Ovary (tissue), 9 donors: ENCODE data around the gene TRPM2. TPM values are rescaled to one million over a fixed set of nuclear protein-coding genes. Genes with fewer than 3 reads are reported as not detected.

ENCODE experiments used
- DNase-seq, 5 donors: peaks; one replicate each; pipeline ENCODE4 v3.0.0-alpha.2; 2019 to 2020
- H3K27ac ChIP-seq, 2 donors: fragments of 200-600 bp; one replicate each; pipeline versions ENCODE4 v1.5.1 to v1.8.0; 2019 to 2022
- H3K27me3 ChIP-seq: fragments of 200-600 bp; one replicate; pipeline ENCODE4 v1.8.0; 2022
- H3K36me3 ChIP-seq: fragments of 200-600 bp; sonication (generic); one replicate; pipeline ENCODE4 v1.5.1; 2019
- H3K4me1 ChIP-seq: one replicate; pipeline ENCODE4 v1.8.1; 2013; ENCODE audit warnings: mild to moderate bottlenecking, moderate library complexity; ENCODE audit not compliant: insufficient read depth
- H3K4me3 ChIP-seq: fragments of 200-600 bp; sonication (generic); one replicate; pipeline ENCODE4 v1.5.1; 2017
- H3K9me3 ChIP-seq, 2 donors: fragments of 200-600 bp in 1 of 2; sonication (generic) in 1 of 2; one replicate each; pipeline versions ENCODE4 v1.5.1 to v1.8.1; 2013 to 2019; ENCODE audit warnings: mild to moderate bottlenecking in 1 of 2, moderate library complexity in 1 of 2
- CTCF ChIP-seq, 3 donors: fragments of 450-650 bp in 2 of 3; fragments of 200-600 bp in 1 of 3; IDR thresholded peaks; one replicate each; pipeline versions ENCODE4 v1.5.1 to v1.8.0; 2016 to 2022; ENCODE audit warnings: antibody characterized with exemption in 3 of 3, mild to moderate bottlenecking in 1 of 3
- EP300 ChIP-seq: sonication (generic); formaldehyde crosslinking; IDR thresholded peaks from one replicate; pipeline ENCODE4 v1.6.1; 2017; ENCODE audit warnings: antibody characterized with exemption
- POLR2A ChIP-seq: fragments of 450-650 bp; IDR thresholded peaks from one replicate; pipeline ENCODE4 v1.6.1; 2017; ENCODE audit warnings: antibody characterized with exemption, mild to moderate bottlenecking, moderate library complexity
- WGBS, 3 donors: extraction: QIAGEN DNeasy Blood & Tissue Kit in 1 of 3; methylation state at CpG; one replicate each; pipeline versions ENCODE4 v1.1.5 to v1.1.7; 2013 to 2017; 5-methylcytosine and 5-hydroxymethylcytosine counted together
- intact Hi-C, 4 donors: fragments of 100-400 bp; cut with DNase I; formaldehyde crosslinking; loops; one replicate each; pipeline versions ENCODE4 v1.11.0 to v1.15.1; 2022 to 2023
- polyA plus RNA-seq, 2 donors: library from polyadenylated mRNA; stranded (reverse); fragments of 200-250 nt in 1 of 2; fragments of 350-450 nt in 1 of 2; fragmentation: Illumina TruSeq in 1 of 2; extraction: RNeasy Lipid Tissue Mini Kit (QIAGEN cat#74804) in 1 of 2; gene quantifications; one replicate each; pipeline ENCODE4 v1.2.3, GENCODE V29; 2013 to 2014
- total RNA-seq, 7 donors: library from RNA; depleted of rRNA in 2 of 7; stranded (reverse); fragments of >200 nt in 2 of 7; fragmentation: NEBNext Ultra II Directional in 3 of 7; extraction: Animal tissue kit (Norgen Biotek cat#: 25700) in 3 of 7; gene quantifications; one replicate each; pipeline versions ENCODE4 v1.1.0 to v1.2.4, GENCODE V29; 2016 to 2023
- donor health status: DM: no; HTN: no; CAD: no; lungs with moderate emphysema.
- donor health status: DM: no; HTN: no; CAD: no.
- donor health status: Bipolar disorder and iron deficiency.
- donor health status: DM: yes; HTN: yes; CAD: no.
- donor health status: DM: no; HTN: no; CAD: no.
- donor health status: DM: yes; HTN: yes; CAD: no.

TRPM2 gene
- total and polyA plus RNA-seq, 9 donors: 0.48 to 7.0 (median 1.8) TPM

- Histone ChIP-seq H3K4me3 (no peak overlapping the region), H3K27ac (no peak overlapping the region), H3K27me3 (no peaks in the 10 kb centered on the region), H3K36me3 (no peaks in the 10 kb centered on the region), H3K4me1 (no peaks in the 10 kb centered on the region), H3K9me3 (no peaks in the 10 kb centered on the region)
- intact Hi-C loops: loop anchor here in 1 of 4 donors (10.0 kb wide), 1 partner anchor 110 kb away; no protein-coding TSS in a partner anchor
- WGBS, 3 donors: 73 to 80% (median 78%) methylated on average over 24 of the region's 24 CpGs
- no peak for DNase-seq
- TF ChIP-seq CTCF (IDR thresholded peaks at IDR 0.05) (no peak), EP300 (no peak), POLR2A (no peak)
Observed at GRCh38 chr21:44354775-44355771, 1.7 kb downstream of the TRPM2 start.

- Histone ChIP-seq H3K4me1 (no peaks in the 10 kb centered on the region), H3K4me3 (no peak overlapping the region), H3K36me3 (no peaks in the 10 kb centered on the region), H3K27ac (no peak overlapping the region), H3K9me3 (no peaks in the 10 kb centered on the region), H3K27me3 (no peaks in the 10 kb centered on the region)
- TF ChIP-seq CTCF (IDR thresholded peaks at IDR 0.05) (no peak), EP300 (no peak), POLR2A (no peak)
- WGBS, 3 donors: 65 to 76% (median 66%) methylated on average over 11 of the region's 11 CpGs
- intact Hi-C loops: loop anchor here in 1 of 4 donors (10.0 kb wide), 1 partner anchor 109 kb away; no protein-coding TSS in a partner anchor
- no peak for DNase-seq
Observed at GRCh38 chr21:44356160-44356559, 2.7 kb downstream of the TRPM2 start.

GRCh38 chr21:44356636-44357035, 3.2 kb downstream of the TRPM2 start:
- Histone ChIP-seq H3K4me1 (no peaks in the 10 kb centered on the region), H3K9me3 (no peaks in the 10 kb centered on the region), H3K27ac (no peak overlapping the region), H3K27me3 (no peaks in the 10 kb centered on the region), H3K36me3 (no peaks in the 10 kb centered on the region), H3K4me3 (no peak overlapping the region)
- no peak for DNase-seq
- no peak for TF ChIP-seq POLR2A
- TF ChIP-seq CTCF (IDR thresholded peaks at IDR 0.05): no peak
- TF ChIP-seq EP300: no peak
- intact Hi-C loops: loop anchor here in 1 of 4 donors (10.0 kb wide), 1 partner anchor 108 kb away; no protein-coding TSS in a partner anchor
- 86 to 96% (median 87%) methylated on average over 6 of the region's 6 CpGs for WGBS, 3 donors

- no peak overlapping the region for H3K27ac ChIP-seq
- H3K9me3 ChIP-seq: no peaks in the 10 kb centered on the region
- no peaks in the 10 kb centered on the region for H3K36me3 ChIP-seq
- 69 to 80% (median 78%) methylated on average over 21 of the region's 21 CpGs for WGBS, 3 donors
- H3K4me3 ChIP-seq: no peak overlapping the region
- TF ChIP-seq POLR2A (no peak), CTCF (IDR thresholded peaks at IDR 0.05) (no peak), EP300 (no peak)
- intact Hi-C loops: loop anchor here in 1 of 4 donors (10.0 kb wide), 1 partner anchor 108 kb away; no protein-coding TSS in a partner anchor
- no peak for DNase-seq
- no peaks in the 10 kb centered on the region for H3K4me1 ChIP-seq
- H3K27me3 ChIP-seq: no peaks in the 10 kb centered on the region
Observed at GRCh38 chr21:44357064-44357837, 3.8 kb downstream of the TRPM2 start.
